Putamen (tissue), 1 donor: ENCODE results near the gene CKB.
"Not testable (repeated sequence)": the region's sequence is repeated elsewhere in the genome, so short reads cannot be mapped to it uniquely, and the experiment has no call there.

Experiments
- DNase-seq: peaks from one replicate; pipeline ENCODE4 v3.0.0-alpha.2; 2016; ENCODE audit warnings: low spot score

The CKB gene

GRCh38 chr14:103526247-103526913, 3.8 kb upstream of the CKB start:
- no peak for DNase-seq

- not testable (repeated sequence) for DNase-seq
These were observed 3.0 kb upstream of the CKB start for GRCh38 chr14:103525430-103526246.

GRCh38 chr14:103524002-103524935, 1.6 kb upstream of the CKB start:
- DNase-seq = no peak

- no peak for DNase-seq
These were observed 935 bp upstream of the CKB start for GRCh38 chr14:103523575-103523954.

GRCh38 chr14:103521951-103522563, 573 bp downstream of the CKB start:
- DNase-seq = no peak

GRCh38 chr14:103521438-103521950, 1.1 kb downstream of the CKB start:
- DNase-seq = peak; percentile 65

GRCh38 chr14:103520657-103521437, 1.8 kb downstream of the CKB start:
- DNase-seq = peak; percentile 83

GRCh38 chr14:103520269-103520656, 2.4 kb downstream of the CKB start:
- no peak for DNase-seq

- no peak for DNase-seq
These were observed 2.8 kb downstream of the CKB start for GRCh38 chr14:103519837-103520212.

- DNase-seq = no peak
These were observed 3.4 kb downstream of the CKB start for GRCh38 chr14:103519043-103519836.

GRCh38 chr14:103518422-103519042, 4.1 kb downstream of the CKB start:
- peak; percentile 69 for DNase-seq

GRCh38 chr14:103517721-103518421, 4.8 kb downstream of the CKB start:
- DNase-seq = no peak

GRCh38 chr14:103517174-103517566, 5.5 kb downstream of the CKB start:
- no peak for DNase-seq

- DNase-seq = peak; percentile 70
These were observed 6.0 kb downstream of the CKB start for GRCh38 chr14:103516426-103517173.

GRCh38 chr14:103514596-103515421, 7.8 kb downstream of the CKB start:
- no peak for DNase-seq

GRCh38 chr14:103512701-103513611, 9.7 kb downstream of the CKB start:
- peak; percentile 87 for DNase-seq
